K562 (cell line): ENCODE results near the gene DCUN1D3. TPM values are rescaled to one million over a fixed set of nuclear protein-coding genes. Genes with fewer than 3 reads are reported as not detected.

Source experiments
- ATAC-seq: fragments of 200-7000 bp; cut with Tn5 transposase; 3 replicates; pipeline ENCODE4 v1.9.1; 2020; ENCODE audit warnings: moderate library complexity
- BruUV-seq: library from RNA; stranded (reverse); fragments of 400-500 nt; replicated peaks from 2 replicates; lab custom pipeline; 2021; lab: Mats Ljungman, UMichigan
- CTCF ChIA-PET: fragments of 300-600 bp; formaldehyde crosslinking; extraction: SDS; loops from one replicate; lab custom pipeline; 2021; ENCODE audit warnings: low intra/inter-chr PET ratio; lab: Yijun Ruan, JAX
- POLR2A ChIA-PET: fragments of 300-600, 350-650 bp; sonication (Branson Sonifier 250); formaldehyde crosslinking; extraction: SDS; loops from one replicate; lab custom pipeline; 2021; ENCODE audit warnings: antibody characterized with exemption, inconsistent platforms; lab: Yijun Ruan, JAX
- DNase-seq, 4 experiments: peaks; one replicate each; pipeline versions ENCODE4 v3.0.0 to v3.0.0-alpha.2; 2011 to 2018; ENCODE audit warnings: low spot score in 3 of 4, mixed read lengths in 3 of 4; ENCODE audit errors: extremely low read depth in 1 of 4
- FAIRE-seq: peaks from 2 replicates; lab custom pipeline; 2011; peaks lifted over from hg19 to GRCh38; lab: Jason Lieb, UNC
- H2AFZ ChIP-seq: 2 replicates; pipeline ENCODE4 v1.6.0; 2011; ENCODE audit warnings: low read depth, low read length, control low read depth, inconsistent platforms
- H3K27ac ChIP-seq: fragments of 200-600 bp; 3 replicates; pipeline ENCODE4 v1.8.0; 2011; ENCODE audit warnings: low read depth, mild to moderate bottlenecking, control low read depth, inconsistent platforms, low read length, moderate library complexity, mixed read lengths; ENCODE audit errors: extremely low read depth
- H3K27me3 ChIP-seq, 2 experiments: fragments of 300-600 bp in 1 of 2; 2 replicates in 1 of 2; 3 replicates in 1 of 2; pipeline versions ENCODE4 v1.6.0 to v1.8.0; 2011; ENCODE audit warnings: inconsistent platforms in 2 of 2, low read length in 2 of 2, mild to moderate bottlenecking in 1 of 2, mixed read lengths in 1 of 2, moderate library complexity in 1 of 2; ENCODE audit not compliant: control insufficient read depth in 2 of 2, insufficient read depth in 2 of 2
- H3K36me3 ChIP-seq: fragments of 300-600 bp; 3 replicates; pipeline ENCODE4 v1.8.0; 2011; ENCODE audit warnings: mild to moderate bottlenecking, low read length, inconsistent platforms; ENCODE audit not compliant: control insufficient read depth, insufficient read depth
- H3K4me1 ChIP-seq, 2 experiments: fragments of 200-600 bp in 1 of 2; replicated peaks in 1 of 2; 2 replicates in 1 of 2; 3 replicates in 1 of 2; pipeline versions ENCODE4 v1.5.1 to v1.8.0; 2011; ENCODE audit warnings: inconsistent platforms in 2 of 2, low read length in 2 of 2, mild to moderate bottlenecking in 1 of 2, mixed read lengths in 1 of 2, moderate library complexity in 1 of 2; ENCODE audit not compliant: control insufficient read depth in 2 of 2, insufficient read depth in 2 of 2
- H3K4me2 ChIP-seq: 2 replicates; pipeline ENCODE4 v1.6.1; 2011; ENCODE audit warnings: low read length, control low read depth, inconsistent platforms, mixed read lengths; ENCODE audit not compliant: insufficient read depth
- H3K4me3 ChIP-seq: fragments of 200-600 bp; sonication (generic), shearing (Covaris generic); 2 replicates; pipeline ENCODE4 v1.5.1; 2016; ENCODE audit warnings: control low read depth, inconsistent platforms
- H3K79me2 ChIP-seq: fragments of 200-600 bp; 3 replicates; pipeline ENCODE4 v1.8.0; 2011; ENCODE audit warnings: low read length, inconsistent platforms; ENCODE audit not compliant: control insufficient read depth, insufficient read depth
- H3K9ac ChIP-seq, 2 experiments: 2 replicates each; pipeline versions ENCODE4 v1.6.0 to v1.6.1; 2011; ENCODE audit warnings: low read depth in 2 of 2, low read length in 2 of 2, control low read depth in 1 of 2, inconsistent platforms in 1 of 2, mild to moderate bottlenecking in 1 of 2, mixed read lengths in 1 of 2; ENCODE audit not compliant: insufficient read depth in 1 of 2
- H3K9me1 ChIP-seq: one replicate; pipeline ENCODE4 v1.6.0; 2011; ENCODE audit warnings: inconsistent platforms, mild to moderate bottlenecking, low read length, moderate library complexity; ENCODE audit not compliant: control insufficient read depth, insufficient read depth
- H3K9me3 ChIP-seq: replicated peaks from 2 replicates; pipeline ENCODE4 v1.5.1; 2011; ENCODE audit warnings: low read depth, low read length, inconsistent platforms; ENCODE audit not compliant: control insufficient read depth, insufficient read depth
- H4K20me1 ChIP-seq: replicated peaks from 2 replicates; pipeline ENCODE4 v1.6.1; 2011; ENCODE audit warnings: low read length, inconsistent platforms, mixed read lengths; ENCODE audit not compliant: control insufficient read depth, insufficient read depth
- CCAR2 ChIP-seq: fragments of 200-400 bp; formaldehyde crosslinking; IDR thresholded peaks from 2 replicates; pipeline ENCODE4 v1.6.1; 2017; ENCODE audit warnings: mild to moderate bottlenecking, low read depth, low read length
- CGGBP1 ChIP-seq: fragments of 250-450 bp; sonication (Bioruptor Pico); IDR thresholded peaks from 2 replicates; pipeline ENCODE4 v1.9.0; 2021; ENCODE audit warnings: mild to moderate bottlenecking
- DNMT1 ChIP-seq: fragments of 450-650 bp; IDR thresholded peaks from 2 replicates; pipeline ENCODE4 v1.6.1; 2016; ENCODE audit warnings: antibody characterized with exemption, mild to moderate bottlenecking
- EWSR1 ChIP-seq: fragments of 450-650 bp; IDR thresholded peaks from 2 replicates; pipeline ENCODE4 v1.6.1; 2018; ENCODE audit warnings: borderline replicate concordance, mild to moderate bottlenecking, low read depth, moderate library complexity; ENCODE audit not compliant: partially characterized antibody
- HEY1 ChIP-seq: fragments of 250-450 bp; sonication (Bioruptor Pico); IDR thresholded peaks from 2 replicates; pipeline ENCODE4 v1.5.0; 2020; ENCODE audit warnings: mild to moderate bottlenecking, moderate library complexity, borderline replicate concordance
- HLTF ChIP-seq: fragments of 450-650 bp; IDR thresholded peaks from 2 replicates; pipeline ENCODE4 v1.6.1; 2016
- ILF3 ChIP-seq: fragments of 450-650 bp; IDR thresholded peaks from 2 replicates; pipeline ENCODE4 v1.6.1; 2018; ENCODE audit warnings: antibody characterized with exemption, mild to moderate bottlenecking, moderate library complexity, borderline replicate concordance
- KAT8 ChIP-seq: fragments of 450-650 bp; IDR thresholded peaks from 2 replicates; pipeline ENCODE4 v1.6.1; 2016; ENCODE audit warnings: low read depth, mild to moderate bottlenecking
- KDM2B ChIP-seq: fragments of 250-450 bp; sonication (Bioruptor Pico); IDR thresholded peaks from 2 replicates; pipeline ENCODE4 v1.8.0; 2021; ENCODE audit warnings: mild to moderate bottlenecking, moderate library complexity
- MAFF ChIP-seq: IDR thresholded peaks from 2 replicates; pipeline ENCODE4 v1.6.1; 2012; ENCODE audit warnings: low read length, improper control_type of control experiment
- MAFG ChIP-seq: fragments of 450-650 bp; conservative IDR thresholded peaks from 2 replicates; pipeline ENCODE4 v1.6.1; 2016; ENCODE audit warnings: missing genetic modification characterization, missing compliant biosample characterization
- MTA1 ChIP-seq: fragments of 450-650 bp; IDR thresholded peaks from 2 replicates; pipeline ENCODE4 v1.6.1; 2017; ENCODE audit warnings: borderline replicate concordance
- NFE2 ChIP-seq: IDR thresholded peaks from 2 replicates; pipeline ENCODE4 v1.6.1; 2014; ENCODE audit warnings: antibody characterized with exemption, low read depth
- NFRKB ChIP-seq: fragments of 450-650 bp; IDR thresholded peaks from 2 replicates; pipeline ENCODE4 v1.6.1; 2016; ENCODE audit warnings: low read depth
- NR0B1 ChIP-seq: fragments of 450-650 bp; IDR thresholded peaks from one replicate; pipeline ENCODE4 v1.6.1; 2018; ENCODE audit warnings: mild to moderate bottlenecking, moderate library complexity; ENCODE audit not compliant: partially characterized antibody
- PHB ChIP-seq: fragments of 250-450 bp; sonication (Bioruptor Pico); IDR thresholded peaks from 2 replicates; pipeline ENCODE4 v1.5.0; 2021
- POLR2AphosphoS5 ChIP-seq: IDR thresholded peaks from 2 replicates; pipeline ENCODE4 v1.6.1; 2011; ENCODE audit warnings: mild to moderate bottlenecking, low read depth, low read length, moderate library complexity; ENCODE audit not compliant: control insufficient read depth, insufficient read depth
- RFX7 ChIP-seq: fragments of 250-450 bp; sonication (Bioruptor Pico); IDR thresholded peaks from 2 replicates; pipeline ENCODE4 v1.5.1; 2021; ENCODE audit warnings: mild to moderate bottlenecking
- SNIP1 ChIP-seq: fragments of 450-650 bp; IDR thresholded peaks from 2 replicates; pipeline ENCODE4 v1.7.1; 2017; ENCODE audit warnings: low read depth, mild to moderate bottlenecking
- TRIM24 ChIP-seq, 2 experiments: fragments of 450-650 bp; IDR thresholded peaks; 2 replicates each; pipeline ENCODE4 v1.6.1; 2016
- ZBTB7A ChIP-seq: IDR thresholded peaks from 2 replicates; pipeline ENCODE4 v1.6.1; 2011; ENCODE audit warnings: low read depth, mild to moderate bottlenecking, low read length, moderate library complexity, borderline replicate concordance; ENCODE audit not compliant: control insufficient read depth
- ZNF282 ChIP-seq: sonication (generic); formaldehyde crosslinking; IDR thresholded peaks from 2 replicates; pipeline ENCODE4 v1.8.1; 2023; ENCODE audit warnings: missing genetic modification reagents
- ZNF384 ChIP-seq: IDR thresholded peaks from 2 replicates; pipeline ENCODE4 v1.6.1; 2012; ENCODE audit warnings: low read depth, low read length, improper control_type of control experiment
- WGBS: fragments of 100-300 bp; shearing (Covaris generic); methylation state at CpG from one replicate; pipeline ENCODE4 v1.1.6; 2016; ENCODE audit warnings: low coverage, mixed read lengths; ENCODE audit not compliant: insufficient coverage; ENCODE audit errors: missing lambda C conversion rate; 5-methylcytosine and 5-hydroxymethylcytosine counted together
- in situ Hi-C: fragments of 300-500 bp; cut with MboI; formaldehyde crosslinking; loops from 4 replicates; pipeline ENCODE4 v1.15.0; 2018; ENCODE audit warnings: inconsistent platforms, mixed read lengths
- intact Hi-C: fragments of 100-400 bp; cut with micrococcal nuclease; formaldehyde crosslinking; loops from 2 replicates; pipeline ENCODE4 v1.14.2; 2022
- polyA plus RNA-seq, 8 experiments: library from polyadenylated mRNA; depleted of rRNA in 4 of 8; stranded (reverse) in 5 of 8; unstranded in 3 of 8; fragments of >200 nt; fragmentation: Nextera tagmentation in 2 of 8; fragmentation: Illumina TruSeq in 1 of 8; extraction: Ambion mirVana in 2 of 8; extraction: Trizol in 1 of 8; gene quantifications; 2 replicates each; pipeline versions ENCODE4 v1.2.1 to v1.2.3, GENCODE V29; 2011 to 2014; ENCODE audit warnings: inconsistent platforms in 1 of 8, missing spikeins in 1 of 8
- total RNA-seq, 7 experiments: library from RNA; depleted of rRNA in 6 of 7; stranded (reverse); fragments of >200 nt in 6 of 7; fragmentation: Illumina TruSeq in 2 of 7; extraction: Trizol in 2 of 7; gene quantifications; 2 replicates each; pipeline versions ENCODE4 v1.2.1 to v1.2.3, GENCODE V29; 2011 to 2021; ENCODE audit warnings: low replicate concordance in 1 of 7
- TF ChIP-seq, protein P1 (sequence below), 2 experiments: fragments of 250-450 bp in 1 of 2; fragments of 450-650 bp in 1 of 2; sonication (Bioruptor Pico) in 1 of 2; IDR thresholded peaks; 2 replicates each; pipeline versions ENCODE4 v1.6.1 to v1.8.0; 2016 to 2021; ENCODE audit warnings: mild to moderate bottlenecking in 2 of 2, moderate library complexity in 2 of 2, missing compliant biosample characterization in 1 of 2, missing genetic modification characterization in 1 of 2

The DCUN1D3 gene
- total and polyA plus RNA-seq, 9 of the 15 experiments (the other 6 are each of a cell fraction or from before 2014, with no cell fraction given): 1.0 to 4.7 (median 2.2) TPM

DNA sequence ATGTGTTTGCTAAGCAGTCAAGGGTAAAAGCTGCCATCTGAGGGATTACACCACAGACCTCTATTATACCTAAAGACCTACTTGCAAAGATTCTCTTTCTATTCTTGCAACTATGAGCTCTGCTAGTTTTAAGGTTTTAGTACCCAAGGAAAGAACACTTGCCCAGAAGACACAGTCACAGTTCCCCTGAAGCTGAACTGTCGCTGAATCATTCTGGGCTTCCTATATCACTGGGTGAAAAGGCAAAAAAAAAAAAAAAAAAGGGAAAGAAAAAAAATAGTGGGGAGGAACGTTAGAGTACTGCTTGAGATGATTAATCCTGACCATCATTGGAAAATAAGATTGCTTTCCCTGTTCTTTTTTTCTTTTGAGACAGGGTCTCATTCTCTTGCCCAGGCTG lies 38.3 kb upstream of the DCUN1D3 start:
- H3K4me1 ChIP-seq: no peaks in the 10 kb centered on the region; a peak in 1 of 5 replicates
- CTCF ChIA-PET: no interaction called here
- POLR2A ChIA-PET: interaction anchor here (0.6 to 1.7 kb wide), 6 partner anchors 9 to 124 kb away, joined by 3 to 7 read pairs (median 4); no protein-coding TSS in a partner anchor
- WGBS: 0% methylated on average over 2 of the region's 2 CpGs
- no peak overlapping the region for H3K4me2 ChIP-seq
- no peaks in the 10 kb centered on the region for H3K9me1 ChIP-seq
- H4K20me1 ChIP-seq: no peaks in the 10 kb centered on the region
- ATAC-seq: no peak
- FAIRE-seq: no peak
- H3K9ac ChIP-seq: no peak overlapping the region
- no TSS peak for BruUV-seq
- no peaks in the 10 kb centered on the region for H3K36me3 ChIP-seq
- in situ Hi-C loops (no loop called here), intact Hi-C loops (no loop called here)
- H3K9me3 ChIP-seq: no peaks in the 10 kb centered on the region
- peak overlapping the region; percentile 4; the same call in 1 of the 2 replicates for H2AFZ ChIP-seq
- no peak overlapping the region for H3K4me3 ChIP-seq
- DNase-seq: no peak
- no peak overlapping the region for H3K27ac ChIP-seq
- H3K79me2 ChIP-seq: no peaks in the 10 kb centered on the region
- peaks cover 4 to 10% of the 10 kb centered on the region in 2 experiments; a peak in 4 of 5 replicates for H3K27me3 ChIP-seq
- TF ChIP-seq RFX7 (CRISPR knock-in tag): no peak
- TF ChIP-seq MAFG: 0 out of 2 replicates have a peak, but pooled peaks have one; percentile 13
- TF ChIP-seq POLR2AphosphoS5: no peak
- no peak for TF ChIP-seq ZNF282 (CRISPR knock-in tag)
- no peak for TF ChIP-seq MAFF
- no peak for TF ChIP-seq KAT8
- TF ChIP-seq NFRKB: no peak
- no peak for TF ChIP-seq TRIM24 (IDR thresholded peaks at IDR 0.05)
- TF ChIP-seq EWSR1: no peak
- no peak for TF ChIP-seq KDM2B (CRISPR knock-in tag)
- no peak for TF ChIP-seq ILF3
- 0 out of 2 replicates have a peak, but pooled peaks have one; percentile 17 for TF ChIP-seq NFE2
- TF ChIP-seq DNMT1: no peak
- TF ChIP-seq NR0B1: no peak
- no peak for TF ChIP-seq CGGBP1 (CRISPR knock-in tag)
- TF ChIP-seq SNIP1: no peak
- no peak for TF ChIP-seq MTA1
- TF ChIP-seq PHB (CRISPR knock-in tag): no peak
- TF ChIP-seq ZNF384: peak; percentile 87
- TF ChIP-seq CCAR2: no peak
- TF ChIP-seq HEY1 (CRISPR knock-in tag): no peak
- TF ChIP-seq, protein P1, sequence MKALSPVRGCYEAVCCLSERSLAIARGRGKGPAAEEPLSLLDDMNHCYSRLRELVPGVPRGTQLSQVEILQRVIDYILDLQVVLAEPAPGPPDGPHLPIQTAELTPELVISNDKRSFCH (CRISPR knock-in tag; IDR thresholded peaks at IDR 0.05): no peak
- TF ChIP-seq, protein P1 (tag; IDR thresholded peaks at IDR 0.05): no peak
- TF ChIP-seq HLTF: no peak
- TF ChIP-seq ZBTB7A: no peak
